ENCODE measurements around the gene FBXL17.

- TF ChIP-seq, protein P1, sequence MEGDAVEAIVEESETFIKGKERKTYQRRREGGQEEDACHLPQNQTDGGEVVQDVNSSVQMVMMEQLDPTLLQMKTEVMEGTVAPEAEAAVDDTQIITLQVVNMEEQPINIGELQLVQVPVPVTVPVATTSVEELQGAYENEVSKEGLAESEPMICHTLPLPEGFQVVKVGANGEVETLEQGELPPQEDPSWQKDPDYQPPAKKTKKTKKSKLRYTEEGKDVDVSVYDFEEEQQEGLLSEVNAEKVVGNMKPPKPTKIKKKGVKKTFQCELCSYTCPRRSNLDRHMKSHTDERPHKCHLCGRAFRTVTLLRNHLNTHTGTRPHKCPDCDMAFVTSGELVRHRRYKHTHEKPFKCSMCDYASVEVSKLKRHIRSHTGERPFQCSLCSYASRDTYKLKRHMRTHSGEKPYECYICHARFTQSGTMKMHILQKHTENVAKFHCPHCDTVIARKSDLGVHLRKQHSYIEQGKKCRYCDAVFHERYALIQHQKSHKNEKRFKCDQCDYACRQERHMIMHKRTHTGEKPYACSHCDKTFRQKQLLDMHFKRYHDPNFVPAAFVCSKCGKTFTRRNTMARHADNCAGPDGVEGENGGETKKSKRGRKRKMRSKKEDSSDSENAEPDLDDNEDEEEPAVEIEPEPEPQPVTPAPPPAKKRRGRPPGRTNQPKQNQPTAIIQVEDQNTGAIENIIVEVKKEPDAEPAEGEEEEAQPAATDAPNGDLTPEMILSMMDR (conservative IDR thresholded peaks at IDR 0.05; ENCODE audit: low read length): no peak
- TF ChIP-seq EZH2phosphoT487 (IDR thresholded peaks at IDR 0.05; ENCODE audit: borderline replicate concordance): no peak
Measured at GRCh38 chr5:108372369-108372768, 9.5 kb downstream of the FBXL17 start.
